ENCODE data around the gene LRRC57.
A peak's percentile ranks its signal among the peaks of the same experiment; 100 is the strongest.

The LRRC57 gene

GRCh38 chr15:42591238-42591934 lies 42.8 kb upstream of the LRRC57 start:
- TF ChIP-seq RAD21 (IDR thresholded peaks at IDR 0.05; ENCODE audit: low read depth), result 0 out of 2 replicates have a peak, but pooled peaks have one; percentile 11
- no peak for TF ChIP-seq CEBPB (IDR thresholded peaks at IDR 0.05)

- TF ChIP-seq EP300 (IDR thresholded peaks at IDR 0.05; ENCODE audit: borderline replicate concordance) (no peak), REST (IDR thresholded peaks at IDR 0.05; ENCODE audit: low read depth) (no peak)
Measured at GRCh38 chr15:42590619-42591237, 42.1 kb upstream of the LRRC57 start.

- TF ChIP-seq YY1 (IDR thresholded peaks at IDR 0.05; ENCODE audit: low read depth), result no peak
- no peak for TF ChIP-seq TEAD4 (IDR thresholded peaks at IDR 0.05)
- TF ChIP-seq EP300 (IDR thresholded peaks at IDR 0.05; ENCODE audit: borderline replicate concordance), result no peak
- no peak for TF ChIP-seq MAX (IDR thresholded peaks at IDR 0.05)
- no peak for TF ChIP-seq USF1 (IDR thresholded peaks at IDR 0.05)
- no peak for TF ChIP-seq EGR1 (IDR thresholded peaks at IDR 0.05)
- no peak for TF ChIP-seq RAD21 (IDR thresholded peaks at IDR 0.05; ENCODE audit: low read depth)
- no peak for TF ChIP-seq ZBTB7A (IDR thresholded peaks at IDR 0.05; ENCODE audit: low read depth)
- TF ChIP-seq CREB1 (IDR thresholded peaks at IDR 0.05; ENCODE audit: low read depth), result no peak
- TF ChIP-seq TAF1 (IDR thresholded peaks at IDR 0.05; ENCODE audit: low read depth), result no peak
Measured at GRCh38 chr15:42584031-42584765, 35.6 kb upstream of the LRRC57 start.

GRCh38 chr15:42582569-42583375 lies 34.2 kb upstream of the LRRC57 start:
- TF ChIP-seq CREB1 (IDR thresholded peaks at IDR 0.05; ENCODE audit: low read depth) (no peak), MAX (IDR thresholded peaks at IDR 0.05) (no peak), USF1 (IDR thresholded peaks at IDR 0.05) (no peak), YY1 (IDR thresholded peaks at IDR 0.05; ENCODE audit: low read depth) (no peak), FOXM1 (IDR thresholded peaks at IDR 0.05; ENCODE audit: borderline replicate concordance, low read depth) (no peak), EP300 (IDR thresholded peaks at IDR 0.05; ENCODE audit: borderline replicate concordance) (no peak)

GRCh38 chr15:42581272-42581730 lies 32.7 kb upstream of the LRRC57 start:
- TF ChIP-seq MAX (IDR thresholded peaks at IDR 0.05) (peak; percentile 78), YY1 (IDR thresholded peaks at IDR 0.05; ENCODE audit: low read depth) (0 out of 2 replicates have a peak, but pooled peaks have one; percentile 24), TAF1 (IDR thresholded peaks at IDR 0.05; ENCODE audit: low read depth) (0 out of 2 replicates have a peak, but pooled peaks have one; percentile 44), RAD21 (IDR thresholded peaks at IDR 0.05; ENCODE audit: low read depth) (peak; percentile 3; the same call in 1 of the 2 replicates), USF1 (IDR thresholded peaks at IDR 0.05) (no peak), CEBPB (IDR thresholded peaks at IDR 0.05) (no peak), EGR1 (IDR thresholded peaks at IDR 0.05) (0 out of 2 replicates have a peak, but pooled peaks have one; percentile 24)

- TF ChIP-seq YY1 (IDR thresholded peaks at IDR 0.05; ENCODE audit: low read depth) (no peak), REST (IDR thresholded peaks at IDR 0.05; ENCODE audit: low read depth) (no peak), EGR1 (IDR thresholded peaks at IDR 0.05) (no peak), RAD21 (IDR thresholded peaks at IDR 0.05; ENCODE audit: low read depth) (no peak), FOXM1 (IDR thresholded peaks at IDR 0.05; ENCODE audit: borderline replicate concordance, low read depth) (no peak), EP300 (IDR thresholded peaks at IDR 0.05; ENCODE audit: borderline replicate concordance) (no peak)
Measured at GRCh38 chr15:42578984-42579537, 30.5 kb upstream of the LRRC57 start.

All from Ishikawa (cell line).